AG08396 (cell line): ENCODE data around the gene GAL3ST2.
"Not testable (repeated sequence)": the region's sequence is repeated elsewhere in the genome, so short reads cannot be mapped to it uniquely, and the experiment has no call there.

Experiments
- DNase-seq: peaks from one replicate; pipeline ENCODE4 v3.0.0; 2012; ENCODE audit warnings: low spot score, mixed read lengths

The GAL3ST2 gene

GRCh38 chr2:241809383-241810306, 33.0 kb downstream of the GAL3ST2 start:
- peak; percentile 26 for DNase-seq

GRCh38 chr2:241810307-241811200, 33.9 kb downstream of the GAL3ST2 start:
- peak; percentile 12 for DNase-seq

- DNase-seq: peak; percentile 27
These were observed 34.8 kb downstream of the GAL3ST2 start for GRCh38 chr2:241811201-241811951.

- DNase-seq: peak; percentile 14
These were observed 35.5 kb downstream of the GAL3ST2 start for GRCh38 chr2:241811952-241812729.

- no peak for DNase-seq
These were observed 36.4 kb downstream of the GAL3ST2 start for GRCh38 chr2:241812730-241813643.

- DNase-seq: no peak
These were observed 37.2 kb downstream of the GAL3ST2 start for GRCh38 chr2:241813644-241814392.

GRCh38 chr2:241814393-241814642, 37.7 kb downstream of the GAL3ST2 start:
- DNase-seq: no peak

GRCh38 chr2:241814643-241815476, 38.2 kb downstream of the GAL3ST2 start:
- DNase-seq: peak; percentile 18

GRCh38 chr2:241815477-241816430, 39.1 kb downstream of the GAL3ST2 start:
- peak; percentile 11 for DNase-seq

- DNase-seq: no peak
These were observed 40.0 kb downstream of the GAL3ST2 start for GRCh38 chr2:241816431-241817121.

GRCh38 chr2:241817126-241817820, 40.7 kb downstream of the GAL3ST2 start:
- DNase-seq: no peak

- not testable (repeated sequence) for DNase-seq
These were observed 41.2 kb downstream of the GAL3ST2 start for GRCh38 chr2:241817821-241818215.

- no peak for DNase-seq
These were observed 41.8 kb downstream of the GAL3ST2 start for GRCh38 chr2:241818229-241818942.

- DNase-seq: no peak
These were observed 42.3 kb downstream of the GAL3ST2 start for GRCh38 chr2:241818943-241819270.

GRCh38 chr2:241819947-241820624, 43.5 kb downstream of the GAL3ST2 start:
- DNase-seq: not testable (repeated sequence)
